NCI-H1436 treated with DMSO at 0.1 percent for 48 hours (cell line): Measurements from ENCODE around the gene SHROOM1.

ENCODE experiments used
- DNase-seq: peaks from one replicate; lab custom pipeline; 2025; lab: John Stamatoyannopoulos, UW

SHROOM1 gene

DNA sequence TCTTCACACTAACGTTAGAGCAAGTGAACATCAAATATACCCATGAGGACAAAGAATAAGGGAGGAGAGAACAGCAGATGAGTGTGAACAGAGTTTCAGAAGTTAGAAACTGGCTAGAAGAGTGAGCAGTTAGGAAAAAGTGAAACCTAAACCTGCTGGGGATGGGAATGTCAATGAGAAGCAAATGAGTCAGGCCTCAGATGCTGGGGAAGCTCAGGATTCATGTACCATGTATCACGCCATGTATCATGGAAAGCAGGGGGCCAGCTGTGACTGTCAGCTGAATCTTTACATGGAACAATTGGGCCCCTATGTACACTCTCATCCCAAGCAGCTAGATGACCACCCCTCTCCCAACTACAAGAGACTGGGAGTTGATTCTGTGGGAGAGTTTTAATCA is 19.6 kb upstream of the SHROOM1 start:
- no peak for DNase-seq

DNA sequence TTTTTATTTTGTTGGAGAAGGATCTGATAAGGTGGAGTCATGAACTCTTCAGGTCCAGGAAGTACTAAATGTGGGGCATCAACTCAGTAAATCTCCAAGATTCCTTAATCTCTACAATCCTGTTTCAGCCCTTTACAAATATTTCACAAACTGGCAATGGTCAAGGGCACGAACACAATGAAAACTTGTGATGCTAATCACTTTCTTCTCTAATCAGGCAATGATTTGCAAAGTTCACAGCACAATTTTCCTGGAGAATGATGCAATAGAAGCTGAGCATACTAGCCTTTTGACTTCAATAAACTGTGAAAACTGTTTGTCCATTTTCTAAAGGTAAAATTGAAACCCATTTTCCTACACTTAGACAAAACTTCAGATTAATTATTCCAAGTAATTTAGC is 18.9 kb upstream of the SHROOM1 start:
- no peak for DNase-seq

DNA sequence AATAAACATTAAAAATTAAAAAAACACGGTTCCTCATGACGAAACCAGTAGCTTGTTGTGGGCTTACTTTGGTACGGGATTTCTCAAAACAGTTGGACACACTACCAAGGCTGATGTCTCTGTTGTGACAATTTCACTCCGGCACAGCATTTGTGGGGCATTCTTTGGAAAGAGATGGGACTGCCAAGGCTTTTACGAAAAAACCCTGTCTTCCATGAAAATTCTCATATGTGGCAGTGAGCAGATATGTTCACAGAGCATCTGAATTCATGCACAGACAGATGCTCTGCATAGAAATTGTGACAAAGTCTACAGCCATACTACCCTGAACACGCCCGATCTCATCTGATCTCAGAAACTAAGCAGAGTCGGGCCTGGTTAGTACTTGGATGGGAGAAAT is 17.8 kb upstream of the SHROOM1 start:
- no peak for DNase-seq

GRCh38 chr5:132841305-132841704 is 10.9 kb upstream of the SHROOM1 start:
- no peak for DNase-seq

- no peak for DNase-seq
Measured at GRCh38 chr5:132840896-132841295, 10.4 kb upstream of the SHROOM1 start.

DNA sequence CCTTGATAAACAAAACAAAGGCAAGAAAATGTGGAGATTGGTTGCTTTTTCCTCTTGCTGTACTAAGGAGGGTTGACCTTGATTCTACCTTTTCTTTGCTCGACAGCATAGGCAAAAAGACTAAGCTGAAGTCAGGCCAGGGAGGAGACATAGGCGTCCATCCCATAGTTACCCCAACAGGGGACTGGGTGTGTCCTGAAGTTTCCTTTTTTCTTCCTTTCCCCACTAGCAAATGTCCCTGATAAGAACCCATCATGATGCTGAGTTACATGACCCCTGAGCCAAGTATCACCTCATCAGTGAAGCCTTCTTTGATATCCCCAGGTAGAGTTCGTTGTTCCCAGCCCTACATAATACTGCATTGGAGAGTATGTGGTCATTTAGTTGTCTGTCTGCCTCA is 9.9 kb upstream of the SHROOM1 start:
- DNase-seq: no peak

GRCh38 chr5:132839426-132840301 is 9.2 kb upstream of the SHROOM1 start:
- no peak for DNase-seq

DNA sequence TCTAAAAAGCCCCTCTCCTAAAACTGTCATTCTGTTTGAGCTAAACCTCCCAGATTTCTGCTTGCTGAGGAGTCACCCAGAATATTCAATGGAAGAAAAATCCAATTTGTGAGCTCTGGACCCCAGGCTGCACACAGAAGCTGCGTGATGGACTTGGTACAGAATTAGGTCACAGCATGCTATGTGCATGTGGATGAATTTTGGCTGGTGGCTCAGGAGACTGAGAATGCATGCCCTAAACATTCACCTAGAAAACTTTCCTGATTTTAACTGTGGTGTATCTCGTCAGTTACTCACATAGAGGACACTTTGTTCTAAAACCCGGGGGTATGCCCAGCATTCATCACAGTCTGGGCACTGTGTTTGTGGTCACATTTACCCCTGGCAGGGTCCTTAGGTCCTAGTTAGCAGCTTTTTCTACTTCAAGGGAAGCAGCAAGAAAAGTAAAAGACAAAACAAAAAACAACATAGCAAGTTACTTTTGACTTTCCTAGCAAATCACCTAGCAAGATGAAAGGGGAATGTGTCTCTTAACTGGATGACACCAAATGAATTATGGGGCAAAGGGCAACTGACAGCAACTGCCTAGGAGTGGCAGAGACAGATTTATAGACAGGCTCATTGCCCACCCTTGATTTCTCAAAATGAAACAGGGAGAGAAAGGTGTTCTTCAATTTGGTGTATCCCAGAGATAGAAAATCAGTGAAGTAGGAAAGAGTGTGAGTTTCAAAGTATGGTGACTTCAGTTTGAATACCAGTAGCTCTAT is 8.3 kb upstream of the SHROOM1 start:
- DNase-seq: no peak

DNA sequence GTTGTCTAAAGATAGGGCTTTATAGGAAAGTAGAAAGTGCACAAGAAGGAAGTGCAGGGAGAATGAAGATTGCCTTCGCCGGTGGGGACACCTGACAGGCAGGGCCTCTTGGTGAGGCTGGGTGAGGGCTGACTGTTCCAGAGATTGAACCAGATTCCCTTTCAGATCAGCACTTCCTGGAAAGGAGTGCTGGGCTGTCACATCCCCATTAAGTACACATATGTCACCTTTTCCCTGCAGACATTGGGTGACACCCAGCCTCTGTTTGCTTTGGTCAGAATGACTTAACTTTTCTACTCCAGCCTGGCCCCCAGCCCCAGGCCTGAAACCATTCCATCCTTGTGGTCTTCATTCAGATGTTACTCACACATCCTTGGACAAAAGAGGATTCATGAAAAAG is 7.4 kb upstream of the SHROOM1 start:
- no peak for DNase-seq

DNA sequence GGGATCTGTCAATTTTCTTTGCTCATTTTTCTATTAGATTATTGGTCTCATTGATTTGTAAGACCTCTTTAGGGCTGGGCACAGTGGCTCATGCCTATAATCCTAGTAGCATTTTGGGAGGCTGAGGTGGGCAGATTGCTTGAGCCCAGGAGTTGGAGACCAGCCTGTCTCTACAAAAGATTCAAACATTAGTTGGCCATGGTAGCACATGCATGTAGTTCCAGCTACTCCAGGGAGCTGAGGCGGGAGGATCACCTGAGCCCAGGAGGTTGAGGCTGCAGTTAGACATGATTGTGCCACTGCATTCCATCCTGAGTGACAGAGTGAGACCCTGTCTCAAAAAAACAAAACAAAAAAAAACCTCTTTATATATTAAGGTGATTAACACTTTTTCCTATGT is 6.4 kb upstream of the SHROOM1 start:
- no peak for DNase-seq

- DNase-seq: no peak
Measured at GRCh38 chr5:132834057-132834456, 3.6 kb upstream of the SHROOM1 start.

GRCh38 chr5:132832612-132833011 is 2.2 kb upstream of the SHROOM1 start:
- DNase-seq: no peak

GRCh38 chr5:132831095-132831860 is 831 bp upstream of the SHROOM1 start:
- no peak for DNase-seq

DNA sequence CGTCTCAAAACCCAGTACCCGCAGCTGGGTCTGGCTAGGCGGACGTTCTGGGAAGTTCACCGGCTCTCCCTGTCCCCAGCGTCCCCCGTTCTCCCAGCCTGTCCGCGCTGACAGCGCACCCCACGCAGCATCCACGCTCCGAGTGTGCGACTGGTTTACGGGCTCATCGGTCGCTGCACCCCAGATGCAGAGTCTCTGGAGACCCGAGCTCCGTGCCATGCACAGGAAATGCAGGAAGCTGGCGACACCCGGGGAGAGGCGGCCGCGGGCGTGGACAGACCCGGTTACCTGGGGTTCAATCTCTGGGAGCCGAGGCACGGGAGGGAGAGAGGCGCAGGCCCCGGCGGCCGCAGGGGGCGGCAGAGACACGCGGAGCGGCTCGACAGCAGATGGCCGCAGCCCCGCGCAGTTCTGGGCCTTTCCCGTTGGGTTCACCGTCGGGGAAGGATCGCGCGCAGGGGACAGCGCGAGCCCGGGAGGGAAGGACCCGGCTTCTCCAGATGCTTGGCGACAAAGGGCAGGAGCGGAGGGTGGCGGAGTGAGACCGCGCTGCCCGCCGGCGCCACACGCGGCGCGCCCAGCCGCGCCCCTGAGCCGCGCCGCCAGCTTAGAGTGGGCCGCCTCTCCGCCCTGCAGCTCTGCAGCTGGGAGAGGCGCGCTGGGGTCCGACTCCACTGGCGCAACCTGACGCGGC is 558 bp downstream of the SHROOM1 start:
- DNase-seq: no peak

GRCh38 chr5:132828846-132829494 is 1.5 kb downstream of the SHROOM1 start:
- no peak for DNase-seq

DNA sequence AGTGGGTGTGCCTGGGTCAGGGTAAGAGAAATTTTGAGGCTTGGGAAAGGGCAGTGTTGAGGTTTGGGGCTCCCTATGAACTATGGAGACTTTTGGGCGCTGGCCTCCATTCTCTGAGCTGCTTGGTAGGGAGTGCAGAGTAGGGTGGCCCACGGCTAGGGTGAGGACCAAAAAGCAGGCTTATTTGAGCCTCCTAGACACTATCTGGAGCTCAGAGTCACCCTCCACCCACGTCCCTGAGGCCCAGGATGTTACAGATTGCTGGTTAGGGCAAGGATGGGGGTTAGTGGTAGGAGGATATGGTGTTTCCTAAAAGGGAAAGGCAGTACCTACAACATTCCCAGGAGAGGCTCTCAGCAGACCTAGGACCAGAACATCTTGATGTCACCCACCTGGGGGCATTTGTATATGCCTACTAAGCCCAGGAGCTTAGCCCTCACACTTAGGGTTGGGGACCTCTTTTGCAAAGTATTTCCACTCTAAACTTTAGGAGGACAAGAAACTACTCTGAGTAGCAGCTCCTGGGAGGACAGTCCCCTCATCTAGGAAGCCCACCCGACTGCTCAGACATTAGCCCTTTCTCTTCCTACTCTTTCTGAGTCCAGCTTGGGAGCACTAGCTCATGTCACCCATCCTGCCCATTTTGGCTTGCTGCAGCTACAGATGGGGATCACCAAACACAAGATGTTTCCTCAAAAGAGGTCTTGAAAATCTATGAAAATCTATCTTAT is 2.3 kb downstream of the SHROOM1 start:
- no peak for DNase-seq

DNA sequence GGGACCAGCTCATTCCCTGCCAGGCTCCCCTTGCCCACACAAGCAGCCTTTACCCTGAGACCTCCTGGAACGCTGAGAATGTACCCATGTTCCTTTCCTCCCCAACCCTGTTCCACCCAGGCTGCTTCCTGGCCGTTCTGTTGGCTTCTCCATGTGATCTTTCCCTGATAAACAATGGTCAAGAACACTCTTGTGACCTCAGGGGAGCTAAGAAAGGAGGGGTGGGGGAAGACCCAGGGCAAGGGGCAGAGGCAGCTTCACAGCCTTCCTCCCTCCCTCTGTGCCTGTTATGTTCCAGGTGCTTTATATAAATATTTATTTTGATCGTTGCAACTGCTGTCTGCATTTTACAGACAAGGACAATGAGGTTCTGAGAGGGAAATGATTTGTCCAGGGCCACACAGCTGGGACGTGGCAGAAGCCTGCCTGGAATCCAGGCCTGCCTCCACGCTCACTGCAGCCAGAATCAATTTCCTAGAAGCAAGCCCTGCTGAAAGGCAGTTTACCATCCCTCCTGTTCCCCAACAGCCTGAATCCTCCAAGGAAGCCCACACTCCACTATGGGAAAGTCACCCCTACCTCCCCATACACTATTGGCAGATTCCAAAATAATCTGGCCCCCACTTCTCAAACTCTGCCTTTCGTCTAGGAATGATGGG is 3.9 kb downstream of the SHROOM1 start:
- no peak for DNase-seq

DNA sequence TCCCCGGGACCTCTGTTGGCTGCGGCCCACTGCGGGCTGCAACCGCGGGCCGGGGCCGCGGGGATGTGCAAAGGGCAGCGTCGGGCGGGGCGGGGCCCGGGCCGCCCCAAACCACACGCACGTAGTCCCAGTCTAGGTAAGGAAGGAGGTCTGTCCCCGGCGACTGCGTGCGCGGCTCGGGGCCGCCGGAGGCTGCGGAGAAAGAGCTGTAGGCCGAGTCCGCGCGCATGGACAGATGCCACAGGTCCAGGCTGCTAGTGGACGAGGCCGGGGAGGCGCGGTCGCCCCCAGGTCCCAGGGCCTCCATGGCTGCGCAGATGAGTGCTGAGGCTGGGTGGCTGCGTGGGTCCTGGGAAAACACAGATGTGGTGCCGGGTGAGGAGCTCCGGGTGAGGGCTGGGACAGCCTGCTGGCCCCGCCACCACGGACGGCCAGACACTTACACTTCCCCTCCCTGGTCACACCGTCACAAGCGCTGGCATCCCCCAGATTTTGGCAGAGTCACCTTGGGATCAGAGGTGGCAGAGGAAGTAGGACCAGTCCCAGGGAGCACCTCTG is 4.5 kb downstream of the SHROOM1 start:
- no peak for DNase-seq

- DNase-seq: no peak
Measured at GRCh38 chr5:132825033-132825833, 5.2 kb downstream of the SHROOM1 start.
